NCI-H82 treated with DMSO at 0.1 percent for 48 hours (cell line): ENCODE results near the gene RNF207.

Experiments used
- DNase-seq: peaks from one replicate; lab custom pipeline; 2025; ENCODE audit not compliant: unreplicated experiment; lab: John Stamatoyannopoulos, UW

The RNF207 gene

GRCh38 chr1:6174621-6175410 lies 31.1 kb upstream of the RNF207 start:
- DNase-seq = no peak

GRCh38 chr1:6175411-6175828 lies 30.5 kb upstream of the RNF207 start:
- DNase-seq = no peak

GRCh38 chr1:6176779-6177178 lies 29.1 kb upstream of the RNF207 start:
- DNase-seq = no peak

- DNase-seq = no peak
These were observed 28.1 kb upstream of the RNF207 start for GRCh38 chr1:6177681-6178380.

- DNase-seq = no peak
These were observed 27.0 kb upstream of the RNF207 start for GRCh38 chr1:6178751-6179563.

- DNase-seq = no peak
These were observed 26.2 kb upstream of the RNF207 start for GRCh38 chr1:6179564-6180175.

GRCh38 chr1:6180268-6180706 lies 25.6 kb upstream of the RNF207 start, which contains the start of gene CHD5:
CHD5 (minus strand) TSS chr1:6180321; CDS start chr1:6180023, 298 bp downstream.
- DNase-seq = no peak

- DNase-seq = no peak
These were observed 25.1 kb upstream of the RNF207 start for GRCh38 chr1:6180707-6181311.

- DNase-seq = no peak
These were observed 24.6 kb upstream of the RNF207 start for GRCh38 chr1:6181347-6181770.

- DNase-seq = no peak
These were observed 22.4 kb upstream of the RNF207 start for GRCh38 chr1:6183520-6183989.

- no peak for DNase-seq
These were observed 21.7 kb upstream of the RNF207 start for GRCh38 chr1:6184083-6184783.

- DNase-seq = no peak
These were observed 20.8 kb upstream of the RNF207 start for GRCh38 chr1:6185151-6185550.

- no peak for DNase-seq
These were observed 20.1 kb upstream of the RNF207 start for GRCh38 chr1:6185635-6186382.

GRCh38 chr1:6188466-6188865 lies 17.5 kb upstream of the RNF207 start:
- no peak for DNase-seq

- no peak for DNase-seq
These were observed 14.0 kb upstream of the RNF207 start for GRCh38 chr1:6191968-6192367.

- peak; percentile 12 for DNase-seq
These were observed 8.0 kb upstream of the RNF207 start for GRCh38 chr1:6197746-6198427.

- DNase-seq = no peak
These were observed 7.1 kb upstream of the RNF207 start for GRCh38 chr1:6198646-6199297.
